HT1080 (cell line): ENCODE results near the gene MYO10. TPM values are rescaled to one million over a fixed set of nuclear protein-coding genes. Genes with fewer than 3 reads are reported as not detected.
"Not testable (repeated sequence)": the region's sequence is repeated elsewhere in the genome, so short reads cannot be mapped to it uniquely, and the experiment has no call there.

ENCODE experiments used
- DNase-seq: peaks from one replicate; pipeline ENCODE4 v3.0.0-alpha.2; 2015; ENCODE audit warnings: low read depth
- total RNA-seq: library from RNA; depleted of rRNA; stranded (reverse); fragments of >200 nt; shearing (Covaris generic); gene quantifications from 2 replicates; pipeline ENCODE4 v1.2.3, GENCODE V29; 2014

Gene MYO10
- total RNA-seq, 1 experiment from 2014 or later: 61.2 TPM

DNA sequence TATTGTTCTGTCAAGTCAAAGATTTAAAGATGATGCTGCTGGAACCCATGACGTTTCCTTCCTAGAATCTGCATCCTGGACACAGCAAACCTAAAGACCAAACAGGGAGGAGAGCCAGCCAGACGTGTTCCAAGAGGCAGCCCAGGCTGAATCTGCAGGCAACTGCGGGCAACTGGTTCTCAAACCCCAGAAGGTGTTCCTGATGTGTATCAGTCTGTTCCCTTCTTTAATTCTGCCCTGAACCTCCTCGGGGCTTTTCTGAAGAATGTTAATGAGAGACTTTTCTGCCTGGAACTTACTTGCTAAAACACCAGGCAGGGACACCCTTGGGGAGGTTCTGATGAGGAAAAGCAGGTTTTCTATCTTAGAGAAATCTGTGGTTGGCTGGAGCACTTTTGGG, 186.5 kb downstream of the MYO10 start:
- no peak for DNase-seq

DNA sequence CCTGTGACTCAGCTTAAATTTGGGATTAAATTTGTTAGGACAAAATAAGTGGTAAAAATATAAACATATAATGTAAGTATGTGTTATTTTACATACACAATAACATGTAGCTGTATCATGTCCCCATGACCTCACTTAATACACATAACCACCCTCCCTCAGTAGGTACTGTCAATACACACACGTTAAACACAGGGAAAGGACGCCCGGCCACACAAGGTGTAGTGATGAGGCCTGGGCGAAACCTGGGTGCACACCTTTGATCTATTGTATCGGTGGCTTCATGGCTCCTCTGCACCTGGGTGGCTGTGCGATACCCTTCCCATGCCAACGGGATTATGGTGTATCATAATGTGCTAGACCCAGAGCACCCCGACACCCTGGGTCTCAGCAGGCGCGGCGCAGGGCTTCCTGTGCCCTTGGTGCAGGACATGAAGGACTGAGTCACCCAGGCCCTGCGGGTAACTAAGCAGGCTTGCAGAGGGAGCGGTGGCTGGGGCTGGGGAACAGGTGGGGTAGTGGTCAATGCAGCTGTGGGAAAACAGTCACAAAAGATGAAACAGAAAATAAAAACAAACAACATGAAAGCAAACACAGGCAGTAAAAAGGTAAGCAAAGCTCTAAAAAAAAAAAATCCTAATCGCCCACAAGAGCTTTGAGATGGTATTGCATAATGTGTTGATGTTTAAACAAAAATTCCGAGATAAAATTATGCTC, 191.8 kb downstream of the MYO10 start:
- DNase-seq: no peak

DNA sequence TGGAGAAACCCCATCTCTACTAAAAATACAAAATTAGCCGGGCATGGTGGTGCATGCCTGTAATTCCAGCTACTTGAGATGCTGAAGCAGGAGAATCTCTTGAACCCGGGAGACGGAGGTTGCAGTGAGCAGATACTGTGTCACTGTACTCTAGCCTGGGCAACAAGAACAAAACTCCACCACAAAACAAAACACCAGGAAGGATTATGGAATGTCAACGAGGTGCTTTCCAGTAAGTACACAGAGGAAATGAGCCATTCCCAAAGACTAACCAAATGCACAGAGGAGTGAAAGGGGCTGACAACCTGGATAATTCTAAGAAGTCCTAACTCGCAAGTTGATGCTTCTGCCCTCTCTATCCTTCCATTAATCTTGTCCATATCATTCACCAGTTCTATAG, 193.2 kb downstream of the MYO10 start:
- peak; percentile 56 for DNase-seq

DNA sequence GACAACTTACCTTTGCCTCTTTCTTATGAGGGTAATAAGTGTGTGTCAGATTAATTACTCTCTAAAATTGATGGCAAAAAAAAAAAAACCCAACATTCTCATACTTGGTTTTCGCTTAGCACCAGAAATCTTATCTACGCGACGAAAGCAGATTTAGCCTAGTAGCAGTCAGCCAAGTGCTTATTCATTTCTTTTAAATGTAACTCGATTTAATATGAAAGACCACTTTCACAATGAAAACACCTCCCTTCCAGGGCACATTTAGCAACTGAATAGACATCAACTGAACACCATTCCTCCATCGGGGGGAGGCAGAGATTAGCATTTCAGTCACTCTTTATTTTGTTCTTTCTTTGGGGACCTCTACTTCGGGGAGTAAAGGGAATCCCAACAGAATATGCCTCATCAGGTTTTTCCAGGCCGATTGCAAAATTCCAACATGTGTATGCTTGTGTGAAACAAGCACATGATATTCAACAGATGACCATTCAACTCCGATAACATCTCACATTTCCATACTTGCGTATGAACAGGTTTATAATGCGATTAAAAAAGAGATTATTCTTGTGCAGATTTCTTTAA, 195.2 kb downstream of the MYO10 start:
- no peak for DNase-seq

DNA sequence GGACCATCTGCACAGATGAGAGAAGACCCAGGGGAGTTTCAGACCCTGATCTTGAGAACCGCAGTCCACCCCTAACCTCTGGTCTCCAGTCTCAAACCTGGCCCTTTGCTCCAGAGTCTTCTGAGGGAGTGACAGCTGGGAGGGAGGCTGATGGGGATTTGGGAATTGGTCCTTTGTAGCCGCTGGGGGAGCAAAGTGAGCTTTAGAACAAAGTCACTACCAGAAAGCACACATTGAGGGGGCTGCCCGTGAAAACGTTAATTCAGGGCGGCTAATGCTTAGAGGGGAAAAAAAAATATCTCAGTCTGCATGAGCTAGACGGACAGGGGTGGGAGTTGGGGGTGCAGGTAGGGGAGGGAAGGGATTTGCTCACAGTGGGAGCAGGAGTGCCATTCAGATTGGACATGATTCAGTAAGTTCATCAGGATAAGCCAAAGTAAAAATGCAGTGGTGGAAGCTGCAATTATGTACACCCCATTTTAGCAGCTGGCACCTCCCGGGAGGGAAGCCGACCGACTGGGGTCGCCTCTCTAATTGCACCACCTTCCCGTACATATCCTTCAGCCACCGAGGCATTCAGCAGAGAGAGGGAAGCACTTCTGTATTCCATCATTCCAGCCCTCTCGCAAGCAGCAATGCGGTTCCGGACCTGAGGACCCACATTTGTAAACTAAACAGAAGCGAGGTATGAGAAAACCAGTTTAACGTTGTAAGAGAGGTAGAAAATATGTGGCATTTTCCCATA, 195.8 kb downstream of the MYO10 start:
- no peak for DNase-seq

DNA sequence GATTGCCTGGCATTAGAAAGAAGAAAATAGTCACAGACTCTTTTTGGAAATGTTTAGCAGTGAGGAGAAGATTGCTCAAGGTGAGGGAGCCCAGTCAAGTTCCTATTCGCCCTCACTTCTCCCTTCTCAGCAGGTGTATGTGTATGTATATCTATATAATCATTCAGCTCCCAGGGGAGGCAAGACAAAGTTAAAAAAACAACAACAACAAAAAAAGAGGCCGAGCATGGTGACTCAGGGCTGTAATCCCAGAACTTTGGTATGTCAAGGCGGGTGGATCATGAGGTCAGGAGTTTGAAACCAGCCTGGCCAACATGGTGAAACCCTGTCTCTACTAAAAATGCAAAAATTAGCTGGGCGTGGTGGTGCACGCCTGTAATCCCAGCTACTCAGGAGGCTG, 197.7 kb downstream of the MYO10 start:
- DNase-seq: not testable (repeated sequence)

DNA sequence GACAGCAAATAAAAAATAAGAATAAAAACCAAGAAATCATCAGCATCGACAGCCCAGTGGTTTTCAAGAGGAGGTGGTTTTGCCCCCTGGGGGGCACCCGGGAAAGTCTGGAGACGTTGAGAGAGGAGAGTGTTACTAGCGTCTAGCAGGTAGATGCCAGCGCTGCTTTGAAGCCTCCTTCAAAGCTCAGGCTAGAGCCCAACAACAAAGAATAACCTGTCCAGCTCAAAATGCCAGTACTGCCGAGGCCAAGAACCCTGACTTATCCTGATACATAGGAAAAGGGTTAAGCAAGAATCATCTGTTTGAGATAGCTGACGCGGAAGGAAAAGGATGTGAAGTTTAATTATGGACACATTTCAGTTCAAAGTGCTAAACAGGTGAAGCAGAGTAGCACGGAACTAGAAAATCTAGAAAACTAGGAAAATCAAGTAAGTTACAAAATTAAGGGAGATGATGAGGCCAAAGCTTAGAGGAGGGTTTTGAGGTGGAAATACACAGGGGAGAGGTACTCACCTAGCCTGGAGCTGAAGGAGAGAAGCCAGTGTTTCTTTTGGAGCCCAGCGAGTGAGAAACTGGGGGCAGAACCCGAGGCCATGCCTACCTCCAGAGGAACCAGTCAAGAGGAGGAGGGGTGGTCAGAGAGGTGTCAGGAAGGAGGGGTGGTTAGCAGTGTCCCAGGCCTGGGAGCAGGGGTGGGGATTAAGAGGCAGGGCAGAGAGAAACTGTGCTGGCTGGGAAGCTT, 198.3 kb downstream of the MYO10 start:
- DNase-seq: no peak

DNA sequence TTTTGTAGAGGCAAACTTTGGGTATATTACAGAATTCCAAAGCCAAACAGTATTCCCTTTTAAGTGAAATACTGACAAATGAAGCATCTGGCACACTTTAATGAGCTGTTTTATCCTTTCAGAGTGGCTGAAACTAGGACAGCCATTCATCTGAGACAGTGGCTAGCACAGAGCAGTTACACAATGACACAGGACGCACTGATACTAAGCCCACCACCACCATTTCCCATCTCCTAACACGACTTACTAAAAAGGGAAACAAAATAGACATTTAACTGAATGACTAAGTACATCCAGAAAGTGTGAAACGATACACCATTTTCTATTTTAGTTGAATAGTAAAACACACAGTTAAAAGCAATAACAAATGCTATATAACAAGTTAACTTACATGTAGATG, 198.9 kb downstream of the MYO10 start:
- DNase-seq: no peak

DNA sequence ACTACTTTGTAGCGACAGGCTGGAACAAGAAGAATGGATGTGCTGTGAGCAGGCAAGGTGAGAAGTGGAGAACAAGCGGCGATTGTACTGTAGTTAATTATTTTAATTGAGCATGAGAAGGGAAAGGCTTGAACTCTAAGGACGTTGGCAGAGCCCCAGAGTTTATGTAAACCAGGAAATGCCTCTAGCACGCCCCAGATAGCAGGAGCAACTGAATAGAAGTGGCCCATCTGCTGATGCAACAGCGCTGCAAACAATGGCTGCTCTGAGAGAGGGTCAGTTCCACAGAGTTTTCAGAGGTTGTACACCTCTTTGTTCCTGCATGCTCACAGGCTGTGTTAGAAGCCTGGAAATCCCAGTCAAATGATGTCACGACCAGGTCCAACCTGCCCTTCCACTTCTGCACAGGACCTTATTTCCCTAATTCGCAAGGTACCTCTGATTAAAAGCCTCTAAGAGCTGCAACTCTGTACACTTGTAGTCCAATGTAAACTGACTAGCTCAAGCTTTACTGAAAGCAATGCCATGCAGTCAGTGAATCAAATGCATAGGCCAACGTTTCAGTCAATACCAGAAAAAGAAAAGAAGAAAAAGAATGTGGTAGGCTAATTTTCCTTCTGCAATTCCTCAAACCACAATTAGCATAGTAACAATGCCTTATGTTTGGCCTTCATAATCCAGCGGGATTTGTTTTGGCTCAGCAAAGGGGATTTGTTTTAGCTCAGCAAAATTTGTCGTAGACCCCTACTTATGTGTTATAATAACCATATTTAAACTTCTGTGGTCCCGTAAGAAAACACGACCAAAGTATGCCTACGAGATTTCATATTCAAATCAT, 199.7 kb downstream of the MYO10 start:
- no peak for DNase-seq

DNA sequence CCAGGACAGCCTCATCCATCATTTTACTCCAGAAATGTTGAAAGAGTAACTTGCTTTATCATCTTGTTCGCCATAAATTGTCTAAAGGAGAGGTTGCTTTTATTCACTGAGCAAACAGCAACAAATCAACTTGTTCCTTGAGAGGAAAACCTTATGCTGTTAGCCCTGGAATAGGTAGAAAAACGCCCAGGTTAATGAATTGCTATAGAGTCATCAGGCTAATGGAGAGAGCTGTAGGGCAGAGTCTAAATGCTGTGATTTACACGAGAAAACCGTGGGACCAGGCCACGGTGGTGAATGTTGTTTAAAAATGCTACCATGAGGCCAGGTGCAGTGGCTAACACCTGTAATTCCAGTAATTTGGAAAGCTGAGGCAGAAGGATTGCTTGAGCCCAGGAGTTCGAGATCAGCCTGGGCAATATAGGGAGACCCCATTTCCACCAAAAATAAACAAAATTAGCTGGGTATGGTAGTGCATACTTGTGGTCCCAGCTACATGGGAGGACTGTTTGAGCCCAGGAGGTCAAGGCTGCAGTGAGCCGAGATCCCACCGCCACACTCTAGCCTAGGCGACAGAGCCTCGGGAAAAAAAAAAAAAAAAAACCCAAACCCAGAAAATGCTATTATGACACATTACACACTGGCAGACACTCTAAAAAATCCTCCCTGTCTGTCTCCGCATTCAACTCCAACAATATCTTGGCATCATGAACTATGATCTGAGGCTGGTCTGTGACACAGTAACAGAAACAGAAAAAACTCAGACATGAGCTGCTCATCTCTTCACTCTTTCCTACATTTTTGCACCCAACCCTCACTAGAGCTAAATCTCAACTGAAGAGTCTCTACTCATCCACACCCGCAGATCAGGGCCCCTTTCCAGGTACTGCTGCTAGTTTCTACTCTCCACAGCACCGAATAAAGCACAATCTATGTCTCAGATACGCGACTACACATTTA, 200.7 kb downstream of the MYO10 start:
- DNase-seq: no peak

DNA sequence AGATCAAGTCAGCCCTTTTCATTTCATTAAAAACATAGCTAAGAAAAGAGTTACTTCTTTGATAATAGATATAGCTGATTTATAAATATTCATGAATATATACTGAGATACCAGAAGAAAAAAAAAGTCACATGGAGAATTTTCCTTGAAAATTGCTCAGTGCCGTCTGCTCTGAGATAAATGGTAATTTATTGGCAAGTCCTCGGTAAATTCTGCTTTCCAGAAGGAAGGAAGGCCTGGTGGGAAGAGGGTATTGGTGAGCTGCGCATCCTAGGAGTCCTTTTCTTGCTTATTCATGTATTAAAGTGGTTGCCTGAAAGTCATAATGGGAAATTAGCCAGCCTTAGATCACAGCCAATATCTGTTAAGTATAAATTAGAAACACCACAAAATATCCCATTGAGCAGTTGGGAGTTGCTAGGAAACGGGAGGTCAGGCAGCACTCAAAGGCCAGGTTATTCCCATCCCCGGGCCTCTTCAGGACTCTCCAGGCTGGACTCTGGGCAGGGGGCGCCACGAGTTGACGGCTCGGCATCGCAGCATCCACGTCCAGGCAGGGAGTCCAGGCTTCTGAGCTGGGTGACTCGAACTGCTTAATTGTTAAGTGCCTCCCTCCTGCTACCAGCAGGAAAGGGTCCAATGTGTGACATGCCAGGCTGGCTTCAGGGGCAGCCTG, 202.6 kb downstream of the MYO10 start:
- no peak for DNase-seq

DNA sequence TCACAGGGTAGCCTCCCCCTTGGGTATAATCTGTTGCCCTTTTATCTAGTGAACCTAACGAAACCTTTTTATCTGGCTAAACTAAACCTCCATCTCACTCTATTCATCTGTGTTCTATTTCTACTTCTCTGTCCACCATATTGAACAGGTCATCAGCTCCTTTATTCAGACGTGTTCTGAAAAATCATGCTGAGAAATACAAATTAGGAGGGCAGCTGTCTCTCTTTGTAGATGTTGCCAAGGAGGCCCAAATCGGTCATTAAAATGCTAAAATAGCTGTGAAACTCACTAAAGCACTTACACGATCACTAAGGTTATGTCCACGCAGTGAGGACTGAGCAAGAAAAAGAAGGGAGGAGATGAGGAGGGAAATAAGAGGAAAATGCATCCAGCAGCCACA, 203.7 kb downstream of the MYO10 start:
- no peak for DNase-seq

DNA sequence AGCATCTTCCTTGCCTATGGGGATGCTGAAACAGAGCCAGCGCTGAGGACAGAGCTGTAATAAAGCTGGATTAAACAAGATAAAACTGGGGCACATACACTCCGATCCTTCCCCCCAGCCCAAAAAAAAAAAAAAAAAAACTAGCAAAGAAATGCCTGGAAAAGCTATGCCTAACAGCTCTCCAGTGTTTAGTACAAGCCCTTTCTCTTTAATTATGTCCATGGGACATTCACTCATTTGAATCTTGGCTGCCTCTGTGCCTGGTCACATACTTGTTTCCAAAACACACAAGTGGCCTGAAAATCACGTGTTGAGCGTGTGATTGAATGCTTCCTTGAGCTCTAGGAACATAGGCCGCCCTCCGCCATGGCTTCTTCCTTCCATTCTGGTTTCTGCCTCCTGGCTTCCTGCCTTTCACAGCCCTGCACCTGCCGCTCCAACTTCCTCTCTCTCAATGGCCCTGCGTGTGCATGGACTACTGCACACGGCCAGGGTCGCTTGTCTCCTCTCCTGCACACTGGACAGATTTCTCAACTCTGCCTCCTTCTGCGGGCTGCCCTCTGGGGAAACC, 208.2 kb downstream of the MYO10 start:
- no peak for DNase-seq

DNA sequence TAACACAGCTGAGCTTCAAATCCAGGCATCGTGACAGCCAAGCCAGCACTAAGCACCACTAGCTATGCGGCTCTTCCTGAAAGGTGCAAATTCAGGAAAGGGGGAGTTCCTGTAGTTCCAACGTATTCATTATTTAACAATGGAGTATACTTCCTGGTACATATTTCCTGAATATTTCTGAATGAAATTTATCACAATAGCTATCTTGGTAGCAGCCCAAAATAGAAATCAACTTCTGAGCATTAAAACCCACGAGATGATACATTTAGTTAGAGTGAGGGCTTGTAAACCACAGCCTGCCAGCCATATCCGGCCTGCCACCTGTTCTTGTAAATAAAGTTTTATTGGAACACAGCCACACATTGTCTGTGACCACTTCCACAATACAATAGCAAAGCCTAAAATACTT, 209.5 kb downstream of the MYO10 start:
- DNase-seq: peak; percentile 82

DNA sequence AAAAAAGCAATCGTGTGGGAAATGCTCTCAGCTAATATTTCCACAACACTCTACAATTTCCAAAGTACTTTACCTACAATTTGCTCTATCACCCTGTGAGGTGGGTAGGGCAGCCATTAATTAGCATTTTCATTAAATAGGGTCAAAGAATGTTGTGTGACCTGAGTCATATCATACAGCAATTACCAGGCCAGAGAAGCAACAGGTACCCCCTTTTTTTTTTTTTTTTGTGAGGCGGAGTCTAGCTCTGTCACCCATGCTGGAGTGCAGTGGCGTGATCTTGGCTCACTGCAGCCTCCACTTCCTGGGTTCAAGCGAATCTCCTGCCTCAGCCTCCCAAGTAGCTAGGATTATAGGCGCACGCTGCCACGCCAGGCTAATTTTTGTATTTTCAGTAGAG, 210.5 kb downstream of the MYO10 start:
- DNase-seq: no peak

DNA sequence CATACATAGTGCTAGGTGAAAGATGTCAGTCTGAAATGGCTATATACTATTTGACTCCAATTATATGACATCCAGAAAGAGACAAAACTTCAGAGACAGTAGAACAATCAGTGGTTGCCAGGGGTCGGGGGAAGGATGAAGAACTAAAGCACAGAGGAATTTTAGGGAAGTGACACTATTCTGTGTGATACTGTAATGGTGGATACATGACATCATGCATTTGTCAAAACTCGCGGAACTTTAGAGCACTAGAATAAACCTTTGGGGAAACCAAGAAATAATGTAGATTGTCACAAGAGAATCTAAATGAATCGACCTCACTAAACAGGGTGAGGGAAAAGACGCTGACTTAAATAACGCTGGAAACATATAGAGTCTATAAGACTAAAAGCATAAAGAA, 212.3 kb downstream of the MYO10 start:
- DNase-seq: no peak

DNA sequence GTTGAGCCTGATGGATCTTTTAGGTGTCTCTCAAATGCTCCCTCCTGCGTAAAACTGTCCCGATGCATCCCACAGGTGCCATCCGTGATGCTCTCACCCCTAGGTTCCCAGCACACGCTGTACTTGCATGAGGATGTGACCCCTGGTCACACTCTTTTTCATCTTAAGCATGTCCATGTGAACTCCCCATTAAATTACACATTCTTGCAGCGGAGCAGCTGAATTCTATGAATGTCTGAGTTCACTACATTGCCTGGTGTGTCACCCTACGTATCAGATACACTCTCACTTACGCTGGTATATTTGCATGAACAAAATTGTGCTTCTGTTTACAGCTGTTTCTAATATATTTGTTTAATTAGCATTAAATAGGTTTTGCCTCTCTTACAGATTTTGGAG, 214.0 kb downstream of the MYO10 start:
- no peak for DNase-seq

DNA sequence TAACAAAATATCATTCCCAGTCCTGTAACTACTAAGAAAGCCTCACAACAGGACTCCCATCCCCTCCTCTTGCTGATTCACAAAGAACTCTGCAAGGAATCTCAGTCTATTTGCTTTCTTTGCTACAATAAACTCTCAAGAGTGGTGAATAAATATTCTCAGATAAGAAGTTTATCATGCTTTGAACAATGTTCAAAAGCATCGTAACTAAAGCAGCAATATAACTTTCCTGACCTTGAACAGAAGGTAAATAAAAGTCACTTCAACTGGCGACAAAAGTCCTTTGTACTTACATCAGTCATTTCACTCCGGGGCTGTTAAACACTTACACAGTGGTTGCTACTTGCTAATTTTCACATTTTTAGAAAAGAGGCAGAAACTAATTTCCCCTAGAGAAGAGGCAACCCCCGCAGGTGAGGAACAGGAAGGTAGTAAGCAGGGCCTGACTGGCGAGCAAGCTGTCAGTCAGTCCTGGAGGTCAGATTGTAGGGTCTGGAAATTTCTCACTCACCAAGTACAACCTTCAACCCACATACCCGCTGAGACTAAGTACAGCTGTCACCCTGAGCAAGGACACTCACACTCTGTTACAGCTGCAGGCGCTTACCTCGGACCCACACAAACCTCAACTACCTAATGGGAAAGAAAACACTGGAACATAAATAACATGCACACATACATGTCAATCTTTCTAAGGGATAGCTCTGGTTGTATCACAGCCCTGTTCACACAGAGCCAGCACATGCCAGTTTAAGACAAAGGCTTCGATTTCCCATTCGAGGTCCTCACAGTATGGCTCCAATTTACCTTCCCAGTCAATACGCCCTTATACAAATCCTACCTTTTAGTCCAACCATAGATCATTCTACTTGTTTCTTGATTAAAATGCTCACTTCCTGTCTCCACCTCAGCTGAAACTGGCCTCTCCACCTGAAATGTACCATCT, 214.7 kb downstream of the MYO10 start:
- DNase-seq: no peak
